Mesothelial cell of epicardium (in vitro differentiated cells): ENCODE measurements around the gene KLHDC2. TPM values are rescaled to one million over a fixed set of nuclear protein-coding genes. Genes with fewer than 3 reads are reported as not detected.
"Not testable (repeated sequence)": the region's sequence is repeated elsewhere in the genome, so short reads cannot be mapped to it uniquely, and the experiment has no call there.

Experiments
- DNase-seq, 2 experiments: peaks; one replicate each; pipeline ENCODE4 v3.0.0; 2021; ENCODE audit warnings: low spot score in 2 of 2; ENCODE audit not compliant: unreplicated experiment in 2 of 2
- H3K27ac Mint-ChIP-seq: 2 replicates; pipeline ENCODE4 v1.8.0; 2021; ENCODE audit warnings: mixed read lengths
- H3K27me3 Mint-ChIP-seq: 2 replicates; pipeline ENCODE4 v1.8.0; 2021; ENCODE audit warnings: low read depth, mixed read lengths
- H3K36me3 Mint-ChIP-seq: 2 replicates; pipeline ENCODE4 v1.8.0; 2021; ENCODE audit warnings: mixed read lengths
- H3K4me1 Mint-ChIP-seq: 2 replicates; pipeline ENCODE4 v1.8.0; 2021; ENCODE audit warnings: mixed read lengths
- H3K4me3 Mint-ChIP-seq: 2 replicates; pipeline ENCODE4 v1.8.0; 2021; ENCODE audit warnings: mild to moderate bottlenecking, moderate library complexity, mixed read lengths
- H3K9me3 Mint-ChIP-seq: 2 replicates; pipeline ENCODE4 v1.8.0; 2021; ENCODE audit warnings: mixed read lengths
- total RNA-seq: library from RNA; stranded (reverse); gene quantifications from 3 replicates; pipeline ENCODE4 v1.2.1, GENCODE V29; 2021
- TF ChIP-seq, protein P1 (sequence below): fragments of 200-600 bp; sonication (generic); IDR thresholded peaks from one replicate; pipeline ENCODE4 v1.5.0; 2021; ENCODE audit warnings: antibody characterized with exemption; ENCODE audit not compliant: unreplicated experiment

Gene KLHDC2
- total RNA-seq, 1 donor from 2014 or later, result 60.2 TPM

DNA sequence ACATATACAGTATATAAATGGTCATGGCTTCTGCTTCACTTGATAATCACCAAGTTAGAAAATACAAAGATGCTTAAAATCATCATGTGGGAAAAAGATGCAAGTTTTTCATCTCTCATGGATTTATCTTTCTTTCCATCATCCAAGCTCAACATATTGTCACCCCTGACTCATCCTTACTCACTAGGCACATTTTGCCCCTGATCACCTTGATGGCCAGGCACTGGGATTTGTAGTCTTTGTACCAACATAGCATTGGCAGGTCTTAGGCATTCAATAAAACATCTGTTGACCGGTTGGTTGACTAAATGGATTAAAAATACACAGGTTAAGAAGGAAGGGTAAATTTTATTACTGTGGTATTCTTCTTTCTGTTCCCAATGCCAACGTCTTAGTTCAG lies 28.1 kb downstream of the KLHDC2 start:
- H3K9me3 Mint-ChIP-seq, result no peaks in the 10 kb centered on the region
- H3K27ac Mint-ChIP-seq, result no peak overlapping the region
- no peaks in the 10 kb centered on the region for H3K4me1 Mint-ChIP-seq
- peaks cover 55% of the 10 kb centered on the region for H3K36me3 Mint-ChIP-seq
- TF ChIP-seq, protein P1, sequence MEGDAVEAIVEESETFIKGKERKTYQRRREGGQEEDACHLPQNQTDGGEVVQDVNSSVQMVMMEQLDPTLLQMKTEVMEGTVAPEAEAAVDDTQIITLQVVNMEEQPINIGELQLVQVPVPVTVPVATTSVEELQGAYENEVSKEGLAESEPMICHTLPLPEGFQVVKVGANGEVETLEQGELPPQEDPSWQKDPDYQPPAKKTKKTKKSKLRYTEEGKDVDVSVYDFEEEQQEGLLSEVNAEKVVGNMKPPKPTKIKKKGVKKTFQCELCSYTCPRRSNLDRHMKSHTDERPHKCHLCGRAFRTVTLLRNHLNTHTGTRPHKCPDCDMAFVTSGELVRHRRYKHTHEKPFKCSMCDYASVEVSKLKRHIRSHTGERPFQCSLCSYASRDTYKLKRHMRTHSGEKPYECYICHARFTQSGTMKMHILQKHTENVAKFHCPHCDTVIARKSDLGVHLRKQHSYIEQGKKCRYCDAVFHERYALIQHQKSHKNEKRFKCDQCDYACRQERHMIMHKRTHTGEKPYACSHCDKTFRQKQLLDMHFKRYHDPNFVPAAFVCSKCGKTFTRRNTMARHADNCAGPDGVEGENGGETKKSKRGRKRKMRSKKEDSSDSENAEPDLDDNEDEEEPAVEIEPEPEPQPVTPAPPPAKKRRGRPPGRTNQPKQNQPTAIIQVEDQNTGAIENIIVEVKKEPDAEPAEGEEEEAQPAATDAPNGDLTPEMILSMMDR, result no peak
- no peak for DNase-seq
- H3K4me3 Mint-ChIP-seq, result no peak overlapping the region
- H3K27me3 Mint-ChIP-seq, result no peaks in the 10 kb centered on the region

DNA sequence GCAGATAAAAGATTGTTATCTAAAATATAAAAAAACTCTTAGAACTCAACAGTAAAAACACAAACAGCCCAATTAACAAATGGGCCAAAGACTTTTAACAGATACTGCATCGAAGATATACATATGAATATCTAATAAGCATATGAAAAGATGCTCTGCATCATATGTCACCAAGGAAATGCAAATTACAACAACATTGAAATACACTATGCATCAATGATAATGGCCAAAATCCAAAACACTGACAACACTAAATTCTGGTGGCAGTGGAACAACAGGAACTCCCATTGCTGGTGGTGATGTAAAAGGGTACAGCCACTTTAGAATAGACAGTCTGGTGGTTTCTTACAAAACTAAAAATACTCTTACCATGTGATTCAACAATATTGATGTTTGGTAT lies 40.8 kb downstream of the KLHDC2 start:
- TF ChIP-seq, protein P1, result no peak
- peaks cover 16% of the 10 kb centered on the region for H3K9me3 Mint-ChIP-seq
- H3K4me3 Mint-ChIP-seq, result no peak overlapping the region
- H3K27ac Mint-ChIP-seq, result no peak overlapping the region
- no peaks in the 10 kb centered on the region for H3K27me3 Mint-ChIP-seq
- DNase-seq, result no peak
- no peaks in the 10 kb centered on the region for H3K4me1 Mint-ChIP-seq
- H3K36me3 Mint-ChIP-seq, result peaks cover 58% of the 10 kb centered on the region

DNA sequence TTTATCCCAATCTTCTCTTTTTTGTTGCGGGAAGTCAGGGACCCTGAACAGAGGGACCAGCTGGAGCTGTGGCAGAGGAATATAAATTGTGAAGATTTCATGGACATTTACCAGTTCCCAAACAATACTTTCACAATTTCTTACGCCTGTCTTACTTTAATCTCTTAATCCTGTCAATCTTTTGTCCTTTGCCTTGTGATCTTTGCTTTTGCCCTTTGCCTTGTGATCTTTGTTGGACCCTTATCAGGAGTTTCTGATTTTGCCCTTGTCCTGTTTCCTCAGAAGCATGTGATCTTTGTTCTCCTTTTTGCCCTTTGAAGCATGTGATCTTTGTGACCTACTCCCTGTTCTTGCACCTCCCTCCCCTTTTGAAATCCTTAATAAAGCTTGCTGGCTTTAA lies 48.2 kb downstream of the KLHDC2 start:
- Mint-ChIP-seq H3K36me3 (peaks cover 87% of the 10 kb centered on the region), H3K9me3 (peaks cover 39% of the 10 kb centered on the region)
- H3K27ac Mint-ChIP-seq, H3K27me3 Mint-ChIP-seq, DNase-seq, H3K4me3 Mint-ChIP-seq, H3K4me1 Mint-ChIP-seq: not testable (repeated sequence)

DNA sequence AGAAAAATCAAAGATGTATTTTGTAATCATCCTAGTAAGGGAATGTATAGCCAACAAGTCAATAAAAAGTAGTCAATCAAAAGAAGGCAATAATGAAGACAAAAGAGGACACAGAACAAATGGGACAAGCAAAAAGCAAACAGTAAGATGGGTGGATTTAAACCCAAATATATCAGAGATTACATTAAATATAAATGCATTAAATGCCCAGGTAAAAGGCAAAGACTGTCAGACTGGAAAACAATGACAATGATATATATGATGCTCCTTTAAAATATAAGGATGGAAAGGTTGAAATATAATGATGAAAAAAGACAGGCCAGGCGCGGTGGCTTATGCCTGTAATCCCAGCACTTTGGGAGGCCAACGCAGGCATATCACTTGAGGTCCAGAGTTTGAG lies 48.9 kb downstream of the KLHDC2 start:
- H3K27me3 Mint-ChIP-seq, result no peaks in the 10 kb centered on the region
- peaks cover 37% of the 10 kb centered on the region for H3K9me3 Mint-ChIP-seq
- no peak overlapping the region for H3K4me3 Mint-ChIP-seq
- DNase-seq, result no peak
- H3K4me1 Mint-ChIP-seq, result no peaks in the 10 kb centered on the region
- H3K27ac Mint-ChIP-seq, result no peak overlapping the region
- H3K36me3 Mint-ChIP-seq, result peaks cover 81% of the 10 kb centered on the region
- TF ChIP-seq, protein P1, result no peak

DNA sequence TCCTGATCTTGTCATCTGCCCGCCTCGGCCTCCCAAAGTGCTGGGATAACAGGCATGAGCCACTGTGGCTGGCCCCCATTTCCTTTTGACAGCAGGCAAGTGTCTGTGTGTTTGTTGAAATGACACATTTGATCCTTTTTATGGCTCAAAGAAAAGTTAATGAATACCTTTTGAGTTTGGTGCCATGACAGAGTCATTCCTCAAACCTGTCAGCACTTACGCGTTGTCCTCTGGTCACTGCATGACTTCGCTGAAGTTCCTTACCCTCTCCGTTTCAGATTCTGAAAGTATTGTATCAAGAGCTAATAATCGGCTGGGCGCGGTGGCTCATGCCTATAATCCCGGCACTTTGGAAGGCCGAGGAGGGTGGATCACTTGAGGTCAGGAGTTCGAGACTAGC lies 52.2 kb downstream of the KLHDC2 start:
- Mint-ChIP-seq H3K4me1 (no peaks in the 10 kb centered on the region), H3K9me3 (peaks cover 23% of the 10 kb centered on the region), H3K27ac (no peak overlapping the region), H3K36me3 (peaks cover 70% of the 10 kb centered on the region), H3K4me3 (no peak overlapping the region), H3K27me3 (no peaks in the 10 kb centered on the region)
- DNase-seq, result no peak
- TF ChIP-seq, protein P1, result no peak

DNA sequence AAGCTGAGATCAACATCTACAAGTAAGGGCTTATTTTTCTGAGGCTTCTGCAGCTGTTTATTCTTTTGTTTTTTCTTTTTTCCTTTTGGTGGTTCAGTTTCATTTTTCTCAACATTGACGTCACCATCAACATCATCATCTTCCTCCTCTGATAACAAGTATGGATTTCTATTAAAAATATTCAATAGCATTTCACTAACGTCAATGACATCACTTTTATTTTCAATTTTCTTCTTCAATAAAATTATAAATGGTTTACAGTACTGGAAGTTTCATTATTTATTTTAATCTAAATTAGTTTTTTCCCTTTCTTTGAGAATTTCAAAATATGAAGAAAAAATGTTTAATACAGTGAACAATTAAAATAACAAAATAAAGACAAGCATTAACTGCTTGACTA lies 60.7 kb downstream of the KLHDC2 start:
- no peak for DNase-seq
- H3K4me3 Mint-ChIP-seq, result no peak overlapping the region
- no peaks in the 10 kb centered on the region for H3K9me3 Mint-ChIP-seq
- H3K27ac Mint-ChIP-seq, result no peak overlapping the region
- H3K36me3 Mint-ChIP-seq, result peaks cover 47% of the 10 kb centered on the region
- no peaks in the 10 kb centered on the region for H3K4me1 Mint-ChIP-seq
- TF ChIP-seq, protein P1, result no peak
- H3K27me3 Mint-ChIP-seq, result no peaks in the 10 kb centered on the region

Other genes starting within 250 kb of the KLHDC2 start
- 1,338 to 1,394 TPM (median 1,392 TPM) in 3 replicates for gene RPS29, start 181.8 kb upstream of the KLHDC2 start, total RNA-seq
- gene LRR1, start 169.2 kb upstream of the KLHDC2 start, total RNA-seq, result 8.8 to 10.9 TPM (median 9.2 TPM) in 3 replicates
- 148 to 149 TPM (median 149 TPM) in 3 replicates for gene RPL36AL, start 147.5 kb upstream of the KLHDC2 start, total RNA-seq
- gene MGAT2, start 147.4 kb upstream of the KLHDC2 start, total RNA-seq, result 18.7 to 20.3 TPM (median 19.2 TPM) in 3 replicates
- 10.8 to 11.8 TPM (median 11.5 TPM) in 3 replicates for gene DNAAF2, start 132.9 kb upstream of the KLHDC2 start, total RNA-seq
- gene POLE2, start 79.9 kb upstream of the KLHDC2 start, total RNA-seq, result 8.3 to 9.3 TPM (median 8.5 TPM) in 3 replicates
- gene KLHDC1, start 75.0 kb upstream of the KLHDC2 start, total RNA-seq, result 4.9 to 6.6 TPM (median 6.6 TPM) in 3 replicates
- 83.5 to 94.9 TPM (median 91.2 TPM) in 3 replicates for gene NEMF, start 84.6 kb downstream of the KLHDC2 start, total RNA-seq
- 33.7 to 36.0 TPM (median 34.0 TPM) in 3 replicates for gene ARF6, start 124.9 kb downstream of the KLHDC2 start, total RNA-seq